ENCODE data around the gene COMMD1.

DNA sequence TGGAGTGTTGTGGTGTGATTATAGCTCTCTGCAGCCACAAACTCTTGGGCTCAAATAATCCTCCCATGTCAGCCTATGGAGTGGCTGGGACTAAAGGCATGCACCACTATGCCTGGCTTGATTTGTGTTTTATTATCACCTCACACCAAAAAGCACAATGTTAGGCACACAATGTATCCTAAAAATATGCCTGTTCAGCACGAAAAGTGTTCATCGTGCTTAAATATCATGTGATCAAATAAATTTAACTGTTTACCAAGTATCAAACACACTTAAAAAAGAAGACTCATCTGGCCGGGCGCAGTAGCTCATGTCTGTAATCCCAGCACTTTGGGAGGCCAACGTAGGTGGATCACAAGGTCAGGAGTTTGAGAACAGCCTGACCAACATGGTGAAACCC lies 22.6 kb upstream of the COMMD1 start:
- no peak for TF ChIP-seq POLR2A (IDR thresholded peaks at IDR 0.05)
- TF ChIP-seq CTCF (IDR thresholded peaks at IDR 0.05), result no peak
- TF ChIP-seq POLR2AphosphoS5 (IDR thresholded peaks at IDR 0.05), result no peak
- TF ChIP-seq EP300 (IDR thresholded peaks at IDR 0.05), result no peak

All from gastroesophageal sphincter (tissue), 3 donors.